ENCODE measurements around the gene TENM4. TPM values are rescaled to one million over a fixed set of nuclear protein-coding genes. Genes with fewer than 3 reads are reported as not detected.

Gene TENM4
- total and polyA plus RNA-seq, 2 of the 8 experiments (the other 6 are each of a cell fraction or from before 2014, with no cell fraction given), result 3.5 to 7.2 TPM

GRCh38 chr11:79087238-79087960 is 353.4 kb downstream of the TENM4 start (continued):
- TF ChIP-seq CHD7 (IDR thresholded peaks at IDR 0.05; ENCODE audit: insufficient replicate concordance, low read length) (no peak), SP1 (IDR thresholded peaks at IDR 0.05; ENCODE audit: low read depth, low read length) (peak; percentile 64; the same call in 1 of the 2 replicates), JUN (IDR thresholded peaks at IDR 0.05; ENCODE audit: low read depth, low read length) (no peak), TAF1 (IDR thresholded peaks at IDR 0.05; ENCODE audit: low read depth, low read length) (0 out of 2 replicates have a peak, but pooled peaks have one; percentile 17), NANOG (IDR thresholded peaks at IDR 0.05; ENCODE audit: insufficient read depth, low read depth, low read length, poor library complexity, severe bottlenecking) (peak; percentile 9), MAFK (IDR thresholded peaks at IDR 0.05; ENCODE audit: low read depth, low read length) (no peak), HDAC2 (IDR thresholded peaks at IDR 0.05; ENCODE audit: borderline replicate concordance in 1 of 2, low read depth in 2 of 2, low read length in 2 of 2) (0 out of 4 replicates have a peak, but pooled peaks of 1 of the 2 experiments have one; percentile 36)
- TF ChIP-seq, protein P1, sequence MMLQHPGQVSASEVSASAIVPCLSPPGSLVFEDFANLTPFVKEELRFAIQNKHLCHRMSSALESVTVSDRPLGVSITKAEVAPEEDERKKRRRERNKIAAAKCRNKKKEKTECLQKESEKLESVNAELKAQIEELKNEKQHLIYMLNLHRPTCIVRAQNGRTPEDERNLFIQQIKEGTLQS (IDR thresholded peaks at IDR 0.05; ENCODE audit: insufficient read depth, low read depth, low read length), result no peak
